ENCODE data around the gene GLT6D1.

GLT6D1 gene

DNA sequence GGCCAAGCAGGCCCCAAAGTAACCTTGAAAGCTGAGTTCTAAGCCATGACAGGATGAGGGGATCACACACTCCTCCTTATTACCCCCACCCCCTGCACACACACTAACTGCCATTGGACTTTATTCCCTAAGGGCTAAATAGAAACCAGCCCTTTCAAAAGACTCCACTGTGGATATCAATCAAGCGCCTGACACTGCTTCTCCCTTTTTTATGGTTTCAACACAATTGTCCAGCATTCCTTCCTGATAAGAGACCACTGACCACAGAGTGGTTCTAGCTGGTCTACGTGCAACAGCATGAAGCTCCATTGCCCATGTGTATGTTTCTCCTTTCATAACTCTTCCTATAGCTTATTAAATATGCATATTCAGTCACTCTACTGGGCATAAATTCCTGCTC is 43.1 kb downstream of the GLT6D1 start:
- TF ChIP-seq POLR2AphosphoS5 (IDR thresholded peaks at IDR 0.05; ENCODE audit: low read depth) = no peak
- TF ChIP-seq GABPA (IDR thresholded peaks at IDR 0.05; ENCODE audit: low read depth) = no peak
- no peak for TF ChIP-seq REST (IDR thresholded peaks at IDR 0.05; ENCODE audit: insufficient replicate concordance, low read depth)
- TF ChIP-seq SPI1 (IDR thresholded peaks at IDR 0.05; ENCODE audit: borderline replicate concordance, low read depth) = no peak
- TF ChIP-seq, protein P1, sequence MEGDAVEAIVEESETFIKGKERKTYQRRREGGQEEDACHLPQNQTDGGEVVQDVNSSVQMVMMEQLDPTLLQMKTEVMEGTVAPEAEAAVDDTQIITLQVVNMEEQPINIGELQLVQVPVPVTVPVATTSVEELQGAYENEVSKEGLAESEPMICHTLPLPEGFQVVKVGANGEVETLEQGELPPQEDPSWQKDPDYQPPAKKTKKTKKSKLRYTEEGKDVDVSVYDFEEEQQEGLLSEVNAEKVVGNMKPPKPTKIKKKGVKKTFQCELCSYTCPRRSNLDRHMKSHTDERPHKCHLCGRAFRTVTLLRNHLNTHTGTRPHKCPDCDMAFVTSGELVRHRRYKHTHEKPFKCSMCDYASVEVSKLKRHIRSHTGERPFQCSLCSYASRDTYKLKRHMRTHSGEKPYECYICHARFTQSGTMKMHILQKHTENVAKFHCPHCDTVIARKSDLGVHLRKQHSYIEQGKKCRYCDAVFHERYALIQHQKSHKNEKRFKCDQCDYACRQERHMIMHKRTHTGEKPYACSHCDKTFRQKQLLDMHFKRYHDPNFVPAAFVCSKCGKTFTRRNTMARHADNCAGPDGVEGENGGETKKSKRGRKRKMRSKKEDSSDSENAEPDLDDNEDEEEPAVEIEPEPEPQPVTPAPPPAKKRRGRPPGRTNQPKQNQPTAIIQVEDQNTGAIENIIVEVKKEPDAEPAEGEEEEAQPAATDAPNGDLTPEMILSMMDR (IDR thresholded peaks at IDR 0.05; ENCODE audit: insufficient read depth, low read length) = no peak
- Histone ChIP-seq H3K4me3 (replicated peaks; ENCODE audit: insufficient read depth, low read length) (no peak overlapping the region), H3K27me3 (ENCODE audit: insufficient read depth, poor library complexity, severe bottlenecking) (no peaks in the 10 kb centered on the region), H3K27ac (replicated peaks) (no peak overlapping the region)
- DNase-seq (ENCODE audit: low read depth in 1 of 2, low spot score in 1 of 2) = no peak

DNA sequence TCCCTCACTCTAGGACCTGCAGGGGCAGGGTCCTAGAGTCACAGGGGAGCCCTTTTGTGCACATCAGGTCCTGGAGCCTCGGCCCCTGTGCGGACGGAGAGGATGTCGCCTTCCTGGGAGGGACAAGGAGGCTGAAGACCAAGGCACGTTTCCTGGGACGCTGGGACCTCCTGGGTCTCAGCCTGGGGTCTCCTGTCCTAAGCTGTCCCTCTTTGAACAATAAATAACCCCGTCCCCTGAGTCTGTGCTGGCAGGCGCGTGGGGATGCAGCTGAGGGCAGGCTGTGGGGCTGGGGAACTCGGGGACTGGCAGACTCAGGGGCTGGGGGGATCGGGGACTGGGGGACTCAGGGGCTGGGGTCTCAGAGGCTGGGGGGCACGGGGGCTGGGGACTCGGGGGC is 46.7 kb downstream of the GLT6D1 start:
- DNase-seq (ENCODE audit: low read depth in 1 of 2, low spot score in 1 of 2) = no peak
- Histone ChIP-seq H3K27ac (replicated peaks) (no peak overlapping the region), H3K27me3 (ENCODE audit: insufficient read depth, poor library complexity, severe bottlenecking) (no peaks in the 10 kb centered on the region), H3K4me3 (replicated peaks; ENCODE audit: insufficient read depth, low read length) (no peak overlapping the region)
- no peak for TF ChIP-seq GABPA (IDR thresholded peaks at IDR 0.05; ENCODE audit: low read depth)
- TF ChIP-seq REST (IDR thresholded peaks at IDR 0.05; ENCODE audit: insufficient replicate concordance, low read depth) = no peak
- TF ChIP-seq, protein P1 (IDR thresholded peaks at IDR 0.05; ENCODE audit: insufficient read depth, low read length) = no peak
- no peak for TF ChIP-seq SPI1 (IDR thresholded peaks at IDR 0.05; ENCODE audit: borderline replicate concordance, low read depth)
- no peak for TF ChIP-seq POLR2AphosphoS5 (IDR thresholded peaks at IDR 0.05; ENCODE audit: low read depth)

- Histone ChIP-seq H3K27me3 (ENCODE audit: insufficient read depth, poor library complexity, severe bottlenecking) (no peaks in the 10 kb centered on the region), H3K27ac (replicated peaks) (no peak overlapping the region), H3K4me3 (replicated peaks; ENCODE audit: insufficient read depth, low read length) (no peak overlapping the region)
- no peak for DNase-seq (ENCODE audit: low read depth in 1 of 2, low spot score in 1 of 2)
- TF ChIP-seq POLR2AphosphoS5 (IDR thresholded peaks at IDR 0.05; ENCODE audit: low read depth) (no peak), SPI1 (IDR thresholded peaks at IDR 0.05; ENCODE audit: borderline replicate concordance, low read depth) (no peak), REST (IDR thresholded peaks at IDR 0.05; ENCODE audit: insufficient replicate concordance, low read depth) (no peak), GABPA (IDR thresholded peaks at IDR 0.05; ENCODE audit: low read depth) (no peak)
- TF ChIP-seq, protein P1 (IDR thresholded peaks at IDR 0.05; ENCODE audit: insufficient read depth, low read length) = no peak
These were observed 47.1 kb downstream of the GLT6D1 start for GRCh38 chr9:135592331-135592590.
